CD4-positive, alpha-beta T cell treated with Interleukin-17A for 1 hour (primary cell): ENCODE results near the gene SCYL1.

Experiments
- DNase-seq: peaks from one replicate; pipeline ENCODE4 v3.0.0-alpha.2; 2020

The SCYL1 gene

DNA sequence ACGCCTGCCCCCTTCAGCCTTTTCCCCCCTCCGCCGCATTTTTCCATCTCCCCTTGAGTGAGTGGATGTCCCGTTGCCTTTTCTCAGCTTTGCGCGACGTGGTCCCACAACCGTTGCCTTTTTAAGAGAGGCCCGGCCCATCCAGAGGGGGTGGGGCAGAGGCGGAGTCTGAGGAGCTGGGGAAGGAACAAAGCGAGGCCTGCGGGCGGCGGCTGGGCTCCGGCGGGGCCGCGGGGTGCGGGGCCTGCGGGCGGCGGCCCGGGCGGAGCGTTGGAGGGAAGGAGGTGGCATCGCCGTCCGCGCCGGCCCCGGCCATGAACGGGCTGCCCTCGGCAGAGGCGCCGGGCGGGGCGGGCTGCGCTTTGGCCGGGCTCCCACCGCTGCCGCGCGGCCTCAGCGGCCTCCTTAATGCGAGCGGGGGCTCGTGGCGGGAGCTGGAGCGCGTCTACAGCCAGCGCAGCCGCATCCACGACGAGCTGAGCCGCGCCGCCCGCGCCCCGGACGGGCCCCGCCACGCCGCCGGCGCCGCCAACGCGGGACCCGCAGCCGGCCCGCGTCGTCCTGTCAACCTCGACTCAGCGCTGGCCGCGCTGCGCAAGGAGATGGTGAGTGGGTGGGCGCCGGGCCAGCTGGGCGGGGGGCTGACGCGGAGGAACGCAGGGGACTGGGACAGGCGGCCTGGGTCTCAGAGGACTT, 47.6 kb downstream of the SCYL1 start, which contains the start of gene FAM89B:
FAM89B (plus strand) TSS at position 183 of the 696 bp plus-strand sequence; CDS start at position 315, 132 bp downstream.
- peak; percentile 92 for DNase-seq

DNA sequence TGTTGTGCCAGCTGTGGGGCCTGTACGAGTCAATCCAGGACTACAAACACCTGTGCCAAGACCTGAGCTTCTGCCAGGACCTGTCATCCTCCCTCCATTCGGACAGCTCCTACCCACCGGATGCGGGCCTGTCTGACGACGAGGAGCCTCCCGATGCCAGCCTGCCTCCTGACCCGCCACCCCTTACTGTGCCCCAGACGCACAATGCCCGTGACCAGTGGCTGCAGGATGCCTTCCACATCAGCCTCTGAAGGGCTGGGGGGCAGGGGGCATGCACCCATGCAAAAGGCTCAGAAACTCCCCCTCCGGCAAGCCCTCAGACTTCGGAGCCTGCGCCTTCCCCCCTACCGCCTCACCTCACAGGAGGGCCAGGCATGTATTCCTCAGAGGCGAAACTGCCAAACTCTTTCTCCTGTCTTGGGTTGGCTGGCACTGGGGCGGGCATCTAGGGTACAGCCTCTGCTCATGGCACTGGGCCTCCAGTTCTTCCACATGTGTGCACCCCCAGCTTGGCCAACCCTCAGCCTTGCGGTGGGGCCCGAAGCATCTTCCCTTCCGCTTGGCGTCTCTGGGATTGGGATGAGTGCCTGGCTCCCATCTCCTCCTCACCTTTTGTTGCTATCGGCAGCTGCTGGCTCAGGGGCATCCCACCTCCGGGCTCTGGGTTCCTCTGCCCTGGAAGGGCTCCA, 48.7 kb downstream of the SCYL1 start:
- DNase-seq: no peak

DNA sequence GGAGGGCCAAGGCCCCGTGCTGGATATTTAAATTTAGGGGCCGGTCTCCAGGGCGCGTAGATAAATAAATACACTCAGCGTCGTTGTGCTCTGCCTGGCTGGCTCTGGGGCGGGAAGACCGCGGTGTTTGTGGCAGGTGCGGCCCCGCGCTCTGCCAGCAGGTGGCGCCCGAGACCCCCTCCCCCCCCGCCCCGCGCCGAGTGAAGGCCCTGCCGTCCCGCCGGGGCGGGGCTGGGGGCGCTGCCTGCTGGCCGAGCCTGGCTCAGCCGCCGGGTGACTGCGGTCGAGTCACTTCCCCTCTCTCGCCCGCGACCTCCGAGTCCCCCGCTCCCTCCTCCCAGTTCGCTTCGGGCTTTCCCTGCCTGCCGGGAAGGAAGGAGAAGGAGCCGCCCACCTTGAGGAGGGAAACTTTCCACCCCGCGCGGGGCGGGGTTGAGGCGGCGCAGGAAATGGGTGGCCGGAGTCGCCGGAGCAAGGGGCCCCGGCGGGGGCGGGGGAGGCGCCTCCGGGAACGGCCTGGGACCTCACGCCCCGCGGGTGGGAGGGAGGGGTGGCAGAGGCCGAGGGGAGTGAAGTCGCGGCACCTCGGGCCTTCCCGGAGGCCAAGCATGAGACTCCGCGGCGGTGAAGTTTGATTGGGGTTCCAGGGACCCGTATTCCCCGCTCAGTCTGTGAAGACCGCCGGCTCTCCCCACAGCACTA, 49.4 kb downstream of the SCYL1 start:
- peak; percentile 95 for DNase-seq

DNA sequence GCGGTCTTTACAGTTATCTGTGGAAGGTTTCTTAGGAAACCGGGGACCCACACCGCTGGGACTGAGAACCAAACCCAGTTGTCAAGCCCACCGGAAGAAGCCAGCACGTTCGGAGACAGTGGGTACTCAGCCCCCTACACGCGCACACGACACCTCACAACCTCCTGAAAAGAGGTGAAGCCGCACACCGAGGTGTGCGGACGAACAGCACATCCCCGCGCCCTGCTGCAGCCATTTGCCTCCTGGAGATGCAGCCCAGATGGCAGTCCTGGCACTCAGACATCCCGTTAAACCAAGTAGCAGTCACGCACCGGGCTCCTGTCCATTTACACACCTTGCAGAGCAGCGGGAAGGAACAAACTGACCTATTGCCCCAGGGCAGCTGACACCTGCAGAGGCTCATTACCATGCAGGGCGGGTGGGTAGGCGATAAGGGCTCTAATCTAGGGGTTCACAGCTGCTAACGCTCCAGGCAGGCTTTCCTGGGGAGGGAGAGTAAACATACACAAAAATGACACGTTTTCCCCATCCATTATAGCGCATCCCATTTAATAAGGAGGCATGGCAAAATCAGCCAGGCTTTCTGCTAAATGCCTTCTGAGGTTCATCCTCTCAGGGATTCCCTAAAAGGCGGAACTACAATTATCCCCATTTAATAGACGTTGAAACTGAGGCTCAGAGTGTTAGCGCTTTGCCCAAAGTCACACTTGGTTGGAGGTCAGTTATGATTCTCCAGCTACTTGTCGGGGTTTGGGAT, 50.1 kb downstream of the SCYL1 start:
- DNase-seq: no peak

DNA sequence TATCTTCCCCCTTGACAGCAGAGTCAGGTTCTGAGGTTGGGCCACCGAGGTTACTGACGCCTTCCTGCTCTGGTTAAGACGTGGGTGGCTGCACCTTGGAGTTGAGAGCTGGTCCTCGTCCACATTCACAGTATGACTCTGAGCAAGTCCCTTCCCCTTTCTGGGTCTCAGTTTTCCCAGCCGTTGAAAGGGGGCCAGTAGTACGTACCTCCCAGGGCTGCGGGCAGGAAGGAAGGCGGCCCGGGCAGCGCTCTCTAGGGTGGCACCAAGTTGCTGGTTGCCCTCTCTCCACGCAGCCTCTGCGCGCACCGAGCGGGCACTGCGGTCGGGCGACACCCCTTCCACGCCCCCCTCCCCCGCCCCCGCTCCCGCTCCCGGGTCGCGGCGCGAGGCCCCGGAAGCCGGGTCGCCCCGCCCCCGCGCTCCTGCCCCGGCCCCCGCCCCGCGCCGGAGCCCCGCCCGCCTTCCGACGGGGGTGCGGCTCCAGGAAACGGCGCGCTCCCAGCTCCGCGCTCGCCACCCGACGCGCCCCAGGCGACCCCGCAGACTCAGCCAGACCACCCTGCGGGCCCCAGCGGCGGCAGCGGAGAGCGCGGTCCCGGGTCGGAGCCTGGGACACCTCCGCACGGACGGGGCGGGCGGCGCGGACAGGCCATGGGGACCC, 50.8 kb downstream of the SCYL1 start, which contains the start of gene EHBP1L1:
EHBP1L1 (plus strand) TSS at position 486 of the 664 bp plus-strand sequence. CDS start 250 bp downstream, outside the sequence.
- peak; percentile 87 for DNase-seq

DNA sequence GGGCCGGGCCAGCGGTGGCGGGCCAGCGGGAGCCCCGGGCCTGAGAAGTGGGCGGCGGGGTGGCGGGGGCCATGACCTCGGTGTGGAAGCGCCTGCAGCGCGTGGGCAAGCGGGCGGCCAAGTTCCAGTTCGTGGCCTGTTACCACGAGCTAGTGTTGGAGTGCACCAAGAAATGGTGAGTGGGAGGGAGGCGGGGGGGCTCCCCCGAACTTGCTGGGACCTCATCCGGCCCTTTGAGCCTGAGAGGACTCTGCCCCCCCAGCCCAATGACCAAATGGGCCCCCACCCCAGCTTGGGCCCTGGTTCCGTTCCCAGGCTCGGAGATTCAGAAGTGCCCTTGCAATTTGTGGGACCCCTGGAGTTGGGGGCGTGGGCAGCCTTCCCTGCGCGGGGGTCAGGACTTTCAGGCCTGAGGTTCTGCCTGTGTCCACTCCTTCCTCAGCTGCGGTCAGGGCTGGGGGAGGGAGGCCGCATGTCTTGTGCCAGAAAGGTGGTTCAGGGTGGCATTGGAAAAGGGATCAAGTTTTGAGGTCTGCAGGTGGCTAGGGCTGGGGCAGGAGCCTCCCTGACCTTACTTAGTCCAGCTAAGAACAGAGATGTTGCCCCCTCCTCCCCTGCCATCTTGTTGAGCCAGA, 51.5 kb downstream of the SCYL1 start:
- DNase-seq: no peak

DNA sequence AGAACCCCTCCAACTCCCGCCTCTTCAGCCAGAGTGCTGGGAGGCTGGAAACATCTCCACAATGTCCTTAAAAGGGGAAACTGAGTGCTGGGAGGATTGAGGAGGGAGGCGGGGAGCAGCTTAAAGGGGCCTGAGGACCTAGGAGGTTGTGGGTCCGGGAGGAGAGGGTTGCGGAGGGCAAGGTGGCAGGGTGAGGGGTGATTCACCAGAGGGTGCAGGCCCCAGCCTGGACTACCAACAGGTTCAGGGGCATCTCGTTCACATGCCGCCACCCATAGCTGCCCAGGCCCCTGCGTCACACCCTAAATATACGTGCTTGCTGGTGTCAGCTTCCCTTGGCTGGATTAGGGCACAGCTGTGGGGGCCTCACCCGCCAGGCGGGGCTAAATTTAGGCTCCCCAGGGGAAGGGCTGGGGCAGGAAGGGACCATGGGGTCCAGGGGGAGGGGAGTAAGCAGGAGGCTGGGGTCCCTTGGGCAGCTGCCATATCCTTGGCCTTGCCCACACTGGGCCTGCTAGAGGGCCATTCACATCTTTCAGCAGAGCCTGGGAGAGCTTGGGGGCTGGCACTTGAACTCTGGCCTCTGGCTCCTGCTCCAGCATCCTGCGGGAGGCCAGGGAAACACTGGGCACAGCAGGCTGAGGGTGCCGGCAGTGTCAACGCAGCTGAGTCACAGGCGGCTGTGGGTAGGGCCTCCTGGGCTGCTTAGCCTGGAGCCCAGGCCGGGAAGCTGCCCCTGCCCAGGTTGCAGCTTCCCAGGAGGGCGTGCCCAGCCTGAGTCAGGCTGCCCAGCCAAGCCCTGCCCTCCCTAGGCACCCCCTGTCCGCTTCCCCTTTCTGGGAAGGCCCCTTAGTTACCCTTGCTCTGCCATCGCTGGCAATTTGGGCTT, 52.2 kb downstream of the SCYL1 start:
- DNase-seq: peak; percentile 47

DNA sequence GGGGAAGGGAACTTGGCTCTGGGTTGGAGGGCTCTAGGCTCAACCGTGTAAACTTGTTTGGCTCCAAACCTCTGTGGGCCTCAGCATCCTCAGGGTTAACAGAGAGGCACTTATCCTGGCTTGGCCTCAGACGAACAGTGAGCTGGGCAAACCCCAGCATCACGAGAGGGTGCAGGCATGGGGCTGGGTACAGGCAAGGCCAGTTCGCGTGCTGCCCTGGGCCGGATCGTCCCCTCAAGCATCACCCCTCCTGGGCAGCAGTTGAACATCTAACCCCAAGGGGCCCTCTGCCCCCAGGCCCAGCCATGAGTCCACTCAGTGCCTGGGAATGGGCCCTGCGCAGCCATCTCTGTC, 52.9 kb downstream of the SCYL1 start:
- DNase-seq: no peak

DNA sequence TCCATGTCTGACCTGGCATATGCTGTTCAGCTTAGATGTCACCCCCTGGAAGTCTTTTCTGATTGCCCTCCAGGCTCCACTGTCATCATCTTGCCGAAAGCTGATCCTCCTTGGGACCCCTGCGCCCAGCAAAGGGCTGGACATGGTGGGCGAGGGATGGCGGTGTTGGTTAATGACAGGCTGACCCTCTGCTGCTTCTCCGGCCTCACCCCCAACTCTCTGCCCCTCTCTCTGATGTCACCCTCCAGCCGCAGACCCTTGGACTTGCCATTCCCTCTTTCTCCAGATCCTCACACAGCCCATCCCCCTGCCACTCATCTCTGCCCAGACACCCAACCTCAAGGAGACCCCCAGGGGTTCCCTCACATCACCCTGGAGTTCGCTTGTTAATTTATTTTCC, 53.3 kb downstream of the SCYL1 start:
- no peak for DNase-seq

DNA sequence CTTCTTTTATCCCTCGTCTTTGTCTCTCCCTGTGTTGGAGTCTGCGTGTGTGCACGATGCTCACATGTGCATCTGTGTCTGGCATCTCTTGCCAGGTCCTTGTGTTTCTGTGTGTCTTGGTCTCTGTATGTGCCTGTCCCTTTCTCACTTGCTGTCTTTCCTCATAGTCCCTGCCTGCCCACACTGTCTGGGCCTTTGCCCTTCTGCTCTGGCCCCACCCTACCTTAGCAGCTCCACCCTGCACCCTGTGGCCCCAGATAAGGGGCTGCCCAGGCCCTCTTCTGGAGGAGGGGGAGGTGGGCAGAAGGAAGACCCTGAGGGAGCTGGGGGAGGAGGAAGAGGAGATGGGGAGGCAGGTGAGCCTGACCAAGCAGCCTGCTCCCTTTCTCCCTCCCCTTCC, 53.8 kb downstream of the SCYL1 start:
- DNase-seq: no peak

DNA sequence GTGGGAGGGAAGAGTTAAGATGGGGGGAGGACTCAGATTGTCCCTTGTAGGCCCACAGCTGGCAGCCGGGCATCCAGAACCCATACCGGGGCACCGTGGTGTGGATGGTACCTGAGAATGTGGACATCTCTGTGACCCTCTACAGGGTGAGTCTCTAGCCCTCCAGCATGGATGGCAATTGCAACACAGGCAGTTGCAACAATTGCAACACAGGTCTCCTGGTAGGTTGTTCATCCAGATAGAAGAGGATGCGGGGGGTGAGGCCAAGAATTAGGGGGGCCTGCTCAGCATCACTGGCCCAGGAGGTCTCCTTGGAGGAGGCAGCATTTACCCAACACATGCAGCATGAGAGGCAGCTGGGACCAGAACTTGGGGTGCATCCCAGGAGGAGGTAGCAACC, 54.4 kb downstream of the SCYL1 start:
- DNase-seq: no peak

DNA sequence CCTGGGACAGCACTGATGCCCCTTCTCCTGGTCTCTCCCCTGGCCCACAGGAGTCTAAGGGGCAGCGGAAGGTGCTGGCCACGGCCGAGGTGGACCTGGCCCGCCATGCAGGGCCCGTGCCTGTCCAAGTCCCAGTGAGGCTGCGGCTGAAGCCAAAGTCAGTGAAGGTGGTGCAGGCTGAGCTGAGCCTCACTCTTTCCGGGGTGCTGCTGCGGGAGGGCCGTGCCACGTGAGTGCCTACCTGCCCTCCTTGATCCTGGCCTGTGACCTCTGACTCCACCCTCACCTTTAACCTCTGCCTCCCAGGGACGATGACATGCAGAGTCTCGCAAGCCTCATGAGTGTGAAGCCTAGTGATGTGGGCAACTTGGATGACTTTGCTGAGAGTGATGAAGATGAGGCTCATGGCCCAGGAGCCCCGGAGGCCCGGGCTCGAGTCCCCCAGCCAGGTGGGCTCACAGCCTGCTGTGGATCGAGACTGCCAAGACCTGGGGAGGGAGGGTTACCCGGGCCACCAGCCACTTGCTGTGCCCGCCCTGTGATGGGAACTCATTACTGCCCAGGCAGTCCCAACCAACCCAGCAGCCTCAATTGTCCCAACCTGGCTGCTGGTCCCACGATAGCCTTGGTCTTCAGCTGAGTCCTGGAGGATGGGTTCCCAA, 55.3 kb downstream of the SCYL1 start:
- DNase-seq: no peak

DNA sequence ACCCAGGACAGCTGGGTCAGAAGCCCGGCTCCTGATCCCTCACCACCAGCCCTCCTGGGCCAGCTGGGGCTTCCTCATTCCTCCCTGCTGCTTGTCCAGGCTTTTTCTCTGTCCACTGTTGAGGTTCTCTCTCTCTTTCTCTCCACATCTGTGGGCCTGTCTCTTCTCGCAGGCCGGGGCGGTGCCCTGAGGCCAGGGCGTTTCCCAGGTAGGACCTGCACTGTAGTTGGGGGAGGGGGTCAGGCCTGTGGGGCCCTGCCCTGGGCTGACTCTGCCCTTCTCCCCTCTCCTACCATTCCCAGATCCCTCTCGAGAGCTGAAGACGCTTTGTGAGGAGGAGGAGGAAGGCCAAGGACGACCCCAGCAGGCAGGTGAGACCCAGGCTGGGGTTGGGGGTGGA, 55.9 kb downstream of the SCYL1 start:
- no peak for DNase-seq

DNA sequence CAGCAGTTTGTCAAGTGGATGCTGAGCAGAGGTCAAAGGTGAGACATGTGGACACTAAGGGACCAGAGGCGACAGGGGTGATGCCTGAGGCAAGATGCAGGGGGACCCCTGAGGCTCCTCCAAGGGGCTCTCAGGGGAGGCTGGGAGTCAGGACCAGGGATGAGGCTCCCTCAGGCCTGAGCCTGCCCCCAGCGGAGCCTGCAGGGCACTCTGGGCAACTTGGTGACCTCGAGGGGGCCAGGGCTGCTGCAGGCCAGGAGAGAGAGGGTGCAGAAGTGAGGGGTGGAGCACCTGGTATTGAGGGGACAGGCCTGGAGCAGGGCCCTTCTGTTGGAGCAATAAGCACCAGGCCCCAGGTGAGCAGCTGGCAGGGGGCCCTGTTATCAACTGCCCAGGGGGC, 57.0 kb downstream of the SCYL1 start:
- no peak for DNase-seq

DNA sequence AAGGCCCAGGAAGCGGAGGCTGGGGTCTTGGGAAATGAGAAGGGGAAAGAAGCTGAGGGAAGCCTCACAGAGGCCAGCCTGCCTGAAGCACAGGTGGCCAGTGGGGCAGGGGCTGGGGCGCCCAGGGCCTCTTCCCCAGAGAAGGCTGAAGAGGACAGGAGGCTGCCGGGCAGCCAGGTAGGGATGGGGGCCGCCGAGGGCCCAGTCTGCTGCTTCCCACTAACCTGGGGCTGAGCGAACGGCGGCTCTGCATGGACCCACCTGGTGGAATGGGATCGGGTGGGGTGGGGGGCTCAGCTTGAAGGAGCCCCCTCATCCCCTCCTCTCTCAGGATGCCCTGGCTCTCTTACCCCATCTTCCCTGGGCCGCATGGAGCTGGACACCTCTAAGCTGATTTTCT, 58.7 kb downstream of the SCYL1 start:
- DNase-seq: no peak

DNA sequence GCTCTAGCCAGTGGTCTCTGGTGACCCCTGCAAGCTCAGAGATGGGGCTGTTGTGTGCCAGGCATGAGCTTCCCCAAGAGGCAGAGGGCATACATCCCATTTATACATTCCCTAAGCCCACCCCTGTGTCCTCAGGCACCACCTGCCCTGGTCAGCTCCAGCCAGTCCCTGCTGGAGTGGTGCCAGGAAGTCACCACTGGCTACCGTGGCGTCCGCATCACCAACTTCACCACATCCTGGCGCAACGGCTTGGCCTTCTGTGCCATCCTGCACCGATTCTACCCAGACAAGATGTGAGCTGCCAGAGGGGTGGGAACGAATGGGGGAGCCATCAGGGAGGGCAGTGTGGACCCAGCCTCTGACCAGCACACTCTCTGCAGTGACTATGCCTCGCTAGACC, 59.2 kb downstream of the SCYL1 start:
- no peak for DNase-seq

DNA sequence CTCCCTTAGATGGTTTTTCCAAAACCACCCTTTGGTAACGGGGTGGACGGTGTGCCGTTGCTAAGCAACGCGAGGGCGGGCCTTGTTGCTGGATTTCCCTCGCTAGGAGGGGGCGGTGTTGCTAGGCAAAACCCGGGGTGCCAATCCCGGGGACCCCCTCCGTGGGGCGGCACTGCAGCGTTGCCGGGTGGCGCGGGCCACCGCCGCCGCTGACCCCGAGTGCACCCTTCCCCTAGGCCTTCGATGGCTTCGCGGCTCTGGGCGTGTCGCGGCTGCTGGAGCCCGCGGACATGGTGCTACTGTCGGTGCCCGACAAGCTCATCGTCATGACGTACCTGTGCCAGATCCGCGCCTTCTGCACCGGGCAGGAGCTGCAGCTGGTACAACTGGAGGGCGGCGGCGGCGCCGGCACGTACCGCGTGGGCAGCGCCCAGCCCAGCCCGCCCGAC, 59.9 kb downstream of the SCYL1 start:
- DNase-seq: no peak

DNA sequence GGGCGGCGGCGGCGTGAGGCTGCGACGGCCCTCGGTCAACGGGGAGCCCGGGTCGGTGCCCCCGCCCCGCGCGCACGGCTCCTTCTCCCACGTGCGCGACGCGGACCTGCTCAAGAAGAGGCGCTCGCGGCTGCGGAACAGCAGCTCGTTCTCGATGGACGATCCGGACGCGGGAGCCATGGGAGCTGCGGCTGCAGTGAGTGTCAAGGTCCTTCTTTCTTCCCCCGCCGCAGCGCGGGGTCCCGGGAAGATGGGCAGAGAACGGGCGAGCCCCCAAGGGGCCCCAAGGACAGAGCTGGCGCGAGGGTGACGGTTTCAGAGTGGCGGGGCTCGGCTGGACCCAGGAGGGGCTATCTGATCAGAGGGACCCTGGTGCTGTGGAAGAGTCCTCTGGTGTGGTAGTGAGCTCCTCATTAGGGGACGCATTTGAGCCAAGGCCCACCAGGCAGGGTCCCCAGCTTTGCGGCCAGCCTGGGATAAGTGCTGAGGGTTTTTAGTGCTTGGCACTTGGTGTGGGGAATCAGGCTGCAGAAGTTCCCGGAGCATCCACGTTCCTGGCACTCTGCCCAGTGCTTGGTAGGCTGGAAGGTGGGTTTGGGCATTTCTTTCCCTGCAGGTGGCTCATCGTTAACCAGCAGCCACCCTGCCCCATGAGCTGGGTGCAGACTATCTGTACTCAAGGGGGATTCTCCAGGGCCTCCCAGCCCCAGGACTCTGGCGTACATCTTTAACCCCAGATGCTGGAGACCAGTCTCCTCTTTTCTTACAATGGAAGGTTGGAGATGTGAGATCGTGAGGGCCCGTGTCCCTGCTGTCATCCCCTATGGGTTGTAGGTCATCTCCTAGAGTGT, 60.7 kb downstream of the SCYL1 start:
- no peak for DNase-seq

DNA sequence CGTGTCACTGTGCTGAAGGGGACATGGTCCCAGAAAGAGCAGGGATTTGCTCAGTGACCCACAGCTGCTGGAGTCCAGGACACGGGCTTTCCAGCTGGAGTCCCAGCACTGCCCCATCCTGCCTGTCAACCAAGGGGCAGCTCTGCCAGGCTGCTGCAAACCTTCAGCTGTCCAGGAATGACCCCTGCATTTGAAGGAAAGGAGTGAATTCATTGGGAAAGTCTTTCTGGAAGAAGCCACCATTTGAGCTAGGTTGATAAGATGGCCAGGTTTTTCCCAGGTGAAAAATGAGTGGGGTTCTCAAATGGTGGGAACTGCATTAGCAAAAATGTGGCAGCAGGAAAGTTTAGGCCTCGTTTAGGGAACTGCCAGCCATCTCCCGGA, 61.4 kb downstream of the SCYL1 start:
- DNase-seq: no peak
